ENCODE measurements around the gene ADAMTS2.

Gene ADAMTS2

DNA sequence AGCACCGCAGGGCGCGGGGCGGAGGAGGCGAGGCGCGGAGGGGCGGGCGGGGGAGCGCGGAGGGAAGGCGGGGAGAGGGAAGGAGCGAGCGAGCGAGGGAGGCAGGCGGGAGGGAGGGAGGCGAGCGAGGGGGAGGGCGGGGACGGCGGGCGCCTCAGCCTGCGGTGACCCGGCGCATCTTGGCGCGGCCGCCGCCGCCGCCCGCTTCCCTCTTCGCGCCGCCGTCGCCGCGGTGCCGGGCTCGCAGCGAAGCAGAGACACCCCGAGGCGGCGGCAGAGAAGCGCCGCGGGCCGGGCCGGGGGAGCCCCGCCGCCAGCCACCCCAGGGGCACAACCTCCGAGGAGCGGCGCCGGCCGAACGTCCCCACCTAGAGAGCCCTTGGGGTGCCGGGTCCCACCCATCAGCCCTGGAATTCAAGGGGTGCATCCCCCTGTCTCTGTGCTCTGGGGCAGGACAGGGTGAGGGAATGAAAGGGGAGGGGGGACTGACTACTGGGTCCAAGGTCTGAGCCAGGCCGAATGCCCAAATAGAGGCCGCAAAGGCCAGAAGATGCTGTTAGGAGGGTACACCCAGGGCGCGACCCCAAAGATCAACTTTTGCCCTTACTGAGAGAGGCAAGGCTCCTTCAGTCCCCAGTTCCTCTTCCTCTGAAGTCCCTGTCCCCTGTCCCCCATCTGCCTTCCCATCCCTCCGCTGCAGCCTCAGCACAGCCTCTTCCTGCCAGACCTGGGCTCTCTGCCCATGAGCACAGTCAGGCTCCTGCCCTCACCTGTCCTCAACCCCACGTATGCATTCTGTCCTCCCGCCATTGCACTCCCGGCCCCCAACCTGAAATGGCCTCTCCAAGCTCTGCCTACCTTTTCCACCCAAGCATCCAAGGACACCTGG is at the start of gene ADAMTS2:
Gene ADAMTS2, minus strand, starts transcription at position 29 of the 889 bp plus-strand sequence. CDS start 133 bp downstream, outside the sequence.
- DNase-seq, result no peak

DNA sequence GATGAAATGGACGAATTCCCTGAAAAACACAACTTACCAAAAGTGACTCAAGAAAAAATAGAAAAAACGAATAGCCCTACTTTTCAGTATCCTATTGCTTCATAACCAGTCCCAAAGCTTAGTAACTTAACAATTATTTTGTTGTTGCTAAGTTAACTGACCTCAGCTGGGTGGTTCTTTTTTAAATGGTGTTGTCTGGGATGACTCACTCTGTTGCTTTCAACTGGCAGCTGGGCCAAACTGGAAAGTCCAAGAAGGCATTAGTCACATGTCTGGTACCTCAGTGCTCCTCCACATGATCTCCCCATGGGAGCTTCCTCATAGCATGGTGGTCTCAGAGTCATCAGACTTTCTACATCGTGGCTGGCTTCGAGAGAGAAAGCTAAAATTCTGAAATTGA is 47.8 kb upstream of the ADAMTS2 start:
- no peak for DNase-seq

DNA sequence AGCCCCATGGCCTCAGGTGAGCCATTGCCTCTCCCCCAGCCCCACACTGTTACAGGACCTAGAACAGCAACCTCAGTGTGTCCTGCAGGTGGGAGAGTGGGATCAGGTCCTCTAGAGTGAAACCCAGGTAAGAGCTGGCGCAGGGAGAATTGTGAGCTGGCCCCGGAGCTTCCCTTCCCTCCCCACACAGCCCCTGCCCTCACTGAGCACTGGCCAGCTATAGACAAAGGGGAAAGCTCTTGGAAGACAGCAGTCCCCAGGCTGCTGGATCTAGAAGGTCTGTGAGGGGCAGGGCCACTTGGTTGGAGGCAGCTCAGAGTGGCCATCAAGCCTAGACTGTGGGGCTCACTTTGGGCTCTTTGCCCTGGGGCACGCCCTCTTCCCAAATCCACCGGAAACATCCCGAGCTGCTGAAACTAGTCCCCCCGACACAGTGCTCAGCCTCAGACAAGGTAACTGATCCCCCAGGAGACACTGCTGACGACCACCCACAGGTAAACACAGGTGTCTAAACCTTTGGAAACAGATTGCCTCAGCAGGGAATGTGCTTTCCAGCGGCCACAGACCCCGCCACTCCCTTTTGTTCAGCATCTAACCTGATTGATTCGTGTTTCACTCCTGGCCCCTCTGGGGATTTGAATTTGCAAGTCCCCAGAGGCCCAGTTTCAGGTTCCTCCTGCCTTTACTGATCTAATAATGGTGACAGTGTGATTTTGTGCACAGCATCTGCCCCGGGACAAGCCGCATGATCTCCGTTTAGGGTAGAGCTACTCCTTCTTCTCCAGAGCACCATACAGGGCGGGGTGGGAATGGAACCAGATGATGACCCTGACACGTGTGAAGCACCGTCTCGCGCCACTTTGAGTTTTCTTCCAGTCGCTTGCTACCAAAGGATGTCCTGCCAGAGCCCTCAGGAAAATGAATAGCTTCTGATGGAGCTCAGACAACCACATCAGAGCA is 42.2 kb upstream of the ADAMTS2 start:
- DNase-seq, result no peak

DNA sequence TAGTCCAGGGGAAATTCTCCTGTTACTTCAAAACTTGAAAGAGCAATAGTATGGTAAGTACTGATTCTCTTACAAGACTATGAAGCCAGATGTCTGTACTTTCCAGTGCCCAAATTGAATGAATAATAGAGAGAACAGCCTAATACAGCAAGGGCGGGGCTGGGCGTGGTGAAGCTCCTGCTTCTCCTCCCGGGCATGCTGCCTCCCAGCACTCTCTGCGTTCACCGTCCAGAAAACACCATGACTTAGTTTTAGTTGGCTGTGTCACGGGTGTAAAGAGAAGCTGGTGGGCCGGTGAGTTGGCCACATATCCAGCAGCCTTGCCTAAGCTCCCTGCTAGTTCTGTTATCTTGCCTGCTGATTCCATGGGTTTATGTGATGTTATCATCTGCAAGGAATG is 40.7 kb upstream of the ADAMTS2 start:
- DNase-seq, result no peak

DNA sequence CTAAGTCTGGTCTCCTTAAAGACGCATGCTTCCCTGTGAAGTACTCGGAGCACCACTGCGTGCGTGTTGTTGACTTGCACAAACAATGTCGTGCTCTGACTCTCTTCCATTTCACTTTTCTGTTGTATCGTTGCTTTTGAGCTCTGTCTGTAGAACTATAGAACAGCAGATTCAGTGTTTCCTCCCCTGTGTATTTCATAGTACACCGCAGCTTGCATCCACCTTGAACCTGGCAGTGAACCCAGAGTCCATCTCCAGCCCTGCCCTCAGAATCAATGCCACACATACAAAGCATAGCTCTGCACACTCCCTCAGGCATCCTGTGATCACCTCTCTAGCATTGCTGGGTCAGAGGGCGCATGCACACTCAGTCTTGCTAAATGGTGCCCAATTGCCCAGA is 37.2 kb upstream of the ADAMTS2 start:
- no peak for DNase-seq

DNA sequence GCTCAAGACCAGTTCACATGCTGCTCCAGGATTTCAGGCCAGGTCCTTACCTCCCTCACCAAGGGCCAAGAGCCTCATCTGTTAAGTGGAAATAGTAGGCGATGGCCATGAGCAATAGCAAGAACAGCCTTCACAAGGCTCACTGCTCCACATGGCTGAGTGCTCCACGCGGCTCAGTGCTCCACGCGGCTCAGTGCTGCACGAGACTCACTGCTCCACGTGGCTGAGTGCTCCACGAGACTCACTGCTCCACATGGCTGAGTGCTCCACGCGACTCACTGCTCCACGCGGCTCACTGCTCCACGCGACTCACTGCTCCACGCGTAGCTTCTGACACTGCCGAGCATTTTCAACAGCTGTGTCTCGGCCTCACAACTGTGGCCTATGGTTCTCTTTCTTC is 36.4 kb upstream of the ADAMTS2 start:
- no peak for DNase-seq

DNA sequence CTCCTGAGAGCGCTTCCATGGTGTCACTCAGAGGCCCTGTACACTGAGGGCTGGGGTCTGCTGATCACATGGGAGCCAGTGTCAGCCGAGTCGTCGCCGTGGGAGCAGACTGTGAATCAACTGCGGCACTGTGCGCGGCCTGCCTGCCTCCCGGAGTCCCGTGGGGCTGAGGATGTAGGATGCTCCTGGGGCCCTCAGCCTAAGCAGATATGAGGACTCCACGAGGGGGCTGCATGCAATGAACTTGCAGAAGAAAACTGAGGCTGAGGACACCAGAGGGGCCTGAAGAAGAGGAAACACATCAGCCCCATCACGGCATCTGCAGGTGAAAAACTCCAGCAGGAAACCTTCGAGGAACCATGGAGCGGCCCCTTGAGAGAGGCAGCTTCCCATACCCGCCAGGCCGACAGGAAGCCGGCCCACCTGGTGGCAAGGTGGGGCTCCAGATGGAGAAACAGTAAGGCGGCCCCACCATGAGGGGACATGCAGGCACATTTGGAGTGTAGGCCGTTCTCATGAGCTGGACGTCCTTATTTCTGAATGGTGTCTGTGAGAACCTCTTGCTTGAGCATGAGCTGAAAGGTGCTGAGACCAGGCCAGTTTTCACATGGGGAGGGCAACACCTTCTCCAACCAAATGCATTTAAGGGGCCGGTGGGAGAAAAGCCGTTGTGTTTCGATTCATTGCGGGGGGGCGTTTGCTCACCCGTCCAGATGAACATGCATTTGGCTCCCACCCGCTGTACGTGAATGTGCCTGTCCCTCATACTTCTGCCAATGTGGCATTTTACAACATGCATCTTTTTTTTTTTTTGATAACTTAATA is 35.2 kb upstream of the ADAMTS2 start:
- no peak for DNase-seq

DNA sequence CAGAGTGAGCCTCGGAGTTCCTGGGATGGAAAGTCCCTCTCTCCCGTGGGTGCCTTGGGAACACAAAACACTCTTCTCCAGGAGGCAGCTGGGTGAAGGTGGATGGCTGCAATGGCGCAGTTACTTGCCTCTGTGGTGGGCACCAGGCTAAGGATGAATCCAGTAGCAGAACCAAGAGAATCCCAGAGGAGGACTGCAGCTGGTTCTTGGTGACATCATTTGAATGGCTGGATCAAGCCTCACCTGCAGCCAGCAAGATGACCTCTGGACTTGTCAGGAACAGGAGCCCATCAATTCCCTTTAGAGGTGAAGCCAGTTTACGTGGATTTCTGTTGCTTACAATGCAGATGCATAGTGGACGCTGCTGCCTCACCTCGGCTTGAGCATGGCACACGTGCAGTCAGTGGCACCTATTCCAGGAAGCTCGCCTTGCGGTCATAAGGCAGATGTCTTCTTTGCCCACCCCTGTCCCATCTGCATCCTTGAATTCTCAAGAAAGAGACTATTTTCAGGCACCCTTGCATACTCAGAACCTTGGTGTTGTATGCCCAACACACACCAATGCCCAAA is 34.1 kb upstream of the ADAMTS2 start:
- DNase-seq, result no peak

DNA sequence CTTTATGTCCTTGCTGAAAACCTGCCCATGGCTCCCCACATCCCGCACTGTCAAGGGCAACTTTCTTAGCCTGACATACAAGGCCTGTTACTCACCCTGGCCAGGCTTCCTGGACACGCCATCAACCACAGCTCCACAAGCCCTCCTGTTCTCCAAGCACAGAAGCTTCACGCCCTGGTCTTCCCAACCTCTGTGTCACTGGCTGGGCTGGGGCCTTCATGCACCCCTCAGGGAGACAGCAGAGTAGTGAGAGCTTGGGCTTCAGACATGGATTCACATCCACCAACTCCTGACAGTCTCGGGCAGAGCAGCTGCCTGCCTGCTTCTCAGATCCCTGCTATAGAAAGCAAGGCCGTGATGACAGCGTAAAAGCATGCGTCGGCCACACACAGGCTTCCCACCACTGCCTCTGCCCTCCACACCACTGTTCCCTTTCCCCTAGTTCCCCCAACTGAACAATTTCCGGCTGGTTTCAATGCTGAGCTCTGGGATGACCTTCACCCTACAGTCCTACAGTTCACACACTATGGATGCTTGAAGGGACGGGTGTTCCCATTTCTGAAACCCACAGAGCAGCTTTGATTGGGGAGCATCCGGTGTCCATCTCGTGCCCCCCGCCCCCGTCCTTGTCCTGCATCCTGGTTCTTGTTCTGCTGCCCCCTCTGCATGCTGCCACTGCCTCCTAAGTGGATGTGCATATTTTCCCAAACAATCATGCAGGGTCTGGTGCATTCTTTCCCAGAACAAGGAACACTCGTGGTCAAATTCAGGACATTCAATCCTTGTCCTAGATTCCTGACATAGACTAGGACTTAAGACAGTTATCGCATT is 33.4 kb upstream of the ADAMTS2 start:
- DNase-seq, result no peak

DNA sequence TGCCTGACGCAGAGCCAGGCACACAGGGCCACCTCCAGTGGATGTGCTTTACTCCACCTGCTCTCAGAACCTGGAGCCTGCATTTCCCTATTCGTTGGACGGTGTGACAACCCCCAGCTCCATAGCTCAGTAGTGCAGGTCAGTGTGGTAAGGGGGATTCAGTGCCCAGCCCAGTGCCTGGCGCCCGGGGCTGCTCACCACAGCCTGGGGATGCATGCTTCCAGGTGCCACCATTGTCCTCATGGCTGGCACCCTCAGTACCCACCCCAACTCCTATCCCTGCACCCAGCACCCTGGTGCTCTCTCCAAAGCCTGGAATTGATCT is 32.8 kb upstream of the ADAMTS2 start:
- DNase-seq, result no peak

DNA sequence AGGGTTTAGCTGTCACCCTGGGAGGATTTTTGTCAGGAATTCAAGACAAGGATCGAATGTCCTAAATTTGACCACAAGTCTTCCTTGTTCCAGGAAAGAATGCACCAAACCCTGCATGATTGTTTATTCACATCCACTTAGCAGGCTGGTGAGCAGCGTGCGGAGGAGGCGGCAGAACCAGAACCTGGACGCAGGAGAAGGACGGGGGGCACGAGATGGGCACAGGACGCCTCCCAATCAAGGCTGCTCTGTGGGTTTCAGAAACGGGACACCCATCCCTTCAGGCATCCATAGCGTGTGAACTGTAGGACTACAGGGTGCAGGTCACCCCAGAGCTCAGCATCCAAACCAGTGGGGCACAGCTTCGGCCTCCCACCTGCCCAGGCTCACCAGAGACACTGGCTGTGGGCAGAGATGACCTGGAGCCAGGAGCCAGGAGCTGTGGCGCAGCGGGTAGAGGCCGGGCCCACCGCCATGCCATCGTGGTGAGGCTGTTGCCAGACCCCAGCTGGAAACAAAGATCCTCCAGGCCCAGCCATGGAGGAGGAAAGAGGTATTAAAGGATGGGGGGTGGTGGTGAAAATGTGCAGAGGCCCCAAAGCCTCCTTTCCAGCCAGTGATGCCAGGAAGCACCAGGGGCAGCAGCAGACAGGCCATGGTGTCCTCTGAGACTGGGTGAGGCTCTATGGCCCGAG is 32.3 kb upstream of the ADAMTS2 start:
- DNase-seq, result no peak

DNA sequence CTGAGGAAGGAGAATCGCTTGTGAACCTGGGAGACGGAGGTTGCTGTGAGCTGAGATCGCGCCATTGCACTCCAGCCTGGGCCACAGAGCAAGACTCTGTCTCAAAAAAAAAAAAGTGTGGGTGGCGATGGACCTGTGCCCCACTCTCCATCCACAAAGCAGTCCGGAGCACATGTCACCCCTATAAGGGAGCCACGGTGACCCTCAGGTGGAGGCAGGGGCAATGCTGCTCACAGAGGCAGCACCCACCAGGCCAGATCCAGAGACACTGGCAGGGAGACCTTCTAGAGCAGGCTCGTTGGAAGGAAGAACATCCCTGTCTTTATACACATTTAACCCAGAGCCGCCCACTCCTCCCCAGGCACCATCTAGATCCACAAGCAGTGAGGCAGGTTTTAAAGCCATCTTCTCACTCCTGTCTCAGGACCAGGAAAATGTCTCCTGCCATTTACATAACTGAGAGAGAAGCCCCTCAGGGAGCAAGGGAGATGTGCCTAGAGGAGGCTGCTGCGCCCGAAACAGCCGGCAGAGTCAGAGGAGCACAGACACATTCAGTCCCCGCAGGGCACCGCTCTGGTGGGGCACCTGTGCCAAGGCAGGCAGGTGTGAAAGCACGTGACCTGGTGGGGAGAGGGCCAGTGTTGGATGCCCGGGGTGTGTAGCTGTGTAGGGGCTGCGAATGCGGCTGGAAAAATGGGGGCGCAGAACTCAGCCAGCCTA is 31.6 kb upstream of the ADAMTS2 start:
- DNase-seq, result no peak

DNA sequence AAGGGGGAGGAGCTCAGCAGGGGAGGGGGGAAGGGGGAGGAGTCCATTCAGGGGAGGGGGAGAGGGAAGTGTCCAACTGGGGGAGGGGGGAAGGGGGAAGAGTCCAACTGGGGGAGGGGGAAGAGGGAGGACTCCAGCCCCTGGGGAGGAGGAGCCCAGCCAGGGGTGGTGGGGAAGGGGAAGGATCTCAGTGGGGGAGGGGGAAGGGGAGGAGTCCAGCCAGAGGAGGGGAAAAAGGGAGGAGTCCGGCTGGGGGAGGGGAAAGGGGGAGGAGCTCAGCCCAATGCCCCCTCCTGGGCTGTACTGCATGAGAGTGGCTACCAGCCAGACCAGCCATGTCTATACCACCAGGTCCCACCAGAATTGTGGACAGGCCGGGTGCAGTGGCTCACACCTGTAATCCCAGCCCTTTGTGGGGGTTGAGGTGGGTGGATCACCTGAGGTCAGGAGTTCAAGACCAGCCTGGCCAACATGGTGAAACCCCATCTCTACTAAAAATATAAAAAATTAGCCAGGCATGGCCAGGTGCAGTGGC is 30.6 kb upstream of the ADAMTS2 start:
- no peak for DNase-seq

DNA sequence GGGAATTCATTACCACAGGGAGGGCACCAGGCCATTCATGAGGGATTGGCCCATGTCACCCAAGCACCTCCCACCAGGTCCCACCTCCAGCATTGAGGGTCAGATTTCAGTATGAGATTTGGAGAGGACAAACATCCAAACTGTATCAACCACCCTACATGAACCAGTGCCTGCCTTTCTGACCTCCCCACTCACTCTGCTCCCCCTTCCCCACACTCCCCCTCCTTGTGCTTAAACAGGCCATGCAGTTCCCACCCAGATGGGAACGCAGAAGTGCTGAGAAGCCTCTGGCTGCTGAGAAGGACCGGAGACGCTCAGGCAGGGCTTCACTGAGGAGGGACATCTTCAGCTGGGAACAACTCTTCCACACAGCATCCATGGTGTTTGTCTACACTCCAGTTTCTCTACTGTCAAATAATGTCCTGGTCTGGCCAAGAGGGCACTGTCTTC is 30.0 kb upstream of the ADAMTS2 start:
- no peak for DNase-seq

DNA sequence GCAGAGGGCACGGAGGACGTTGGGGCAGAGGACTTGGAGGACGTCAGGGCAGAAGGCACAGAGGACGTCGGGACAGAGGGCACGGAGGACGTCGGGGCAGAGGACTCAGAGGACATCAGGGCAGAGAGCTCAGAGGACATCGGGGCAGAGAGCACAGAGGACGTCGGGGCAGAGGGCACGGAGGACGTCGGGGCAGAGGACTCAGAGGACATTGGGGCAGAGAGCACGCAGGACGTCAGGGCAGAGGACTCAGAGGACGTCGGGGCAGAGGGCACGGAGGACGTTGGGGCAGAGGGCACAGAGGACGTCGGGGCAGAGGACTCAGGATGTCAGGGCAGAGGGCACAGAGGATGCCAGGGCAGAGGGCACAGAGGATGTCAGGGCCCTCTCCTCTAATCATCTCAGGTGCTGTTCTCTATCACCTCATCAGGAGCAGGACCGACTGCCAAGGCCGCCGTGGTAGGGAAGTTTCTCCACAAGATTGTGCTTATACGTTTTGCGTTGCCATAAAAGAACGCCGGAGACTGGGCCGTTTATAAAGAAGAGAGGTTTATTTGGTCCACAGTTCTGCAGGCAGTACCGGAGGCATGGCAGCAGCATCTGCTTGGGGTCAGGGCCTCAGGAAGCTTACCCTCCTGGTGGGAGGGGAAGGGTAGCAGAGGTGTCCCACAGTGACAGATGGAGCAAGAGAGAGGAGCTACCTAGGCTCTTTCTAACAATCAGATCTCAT is 29.4 kb upstream of the ADAMTS2 start:
- DNase-seq, result no peak

DNA sequence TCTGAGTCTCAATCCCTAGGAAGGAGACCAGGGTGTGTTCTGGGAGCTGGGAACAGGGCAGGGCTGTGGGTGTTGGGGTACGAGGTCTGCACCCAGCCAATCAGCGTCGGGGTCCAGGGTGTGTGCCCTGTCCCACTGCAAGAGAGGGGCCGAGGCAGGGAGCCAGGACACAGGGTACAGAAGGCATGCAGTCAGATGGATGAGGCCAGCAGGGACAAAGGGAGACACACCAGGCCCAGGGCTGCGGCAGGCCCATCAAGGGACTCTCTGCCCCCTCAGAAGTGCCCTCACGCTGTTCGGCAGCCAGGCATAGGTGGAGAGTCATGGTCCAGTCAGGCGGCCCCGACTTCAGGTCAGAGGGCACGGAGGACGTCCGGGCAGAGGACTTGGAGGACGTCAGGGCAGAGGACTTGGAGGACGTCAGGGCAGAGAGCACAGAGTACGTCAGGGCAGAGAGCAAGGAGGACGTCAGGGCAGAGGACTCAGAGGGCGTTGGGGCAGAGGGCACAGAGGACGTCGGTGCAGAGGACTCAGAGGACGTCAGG is 28.8 kb upstream of the ADAMTS2 start:
- DNase-seq, result no peak

DNA sequence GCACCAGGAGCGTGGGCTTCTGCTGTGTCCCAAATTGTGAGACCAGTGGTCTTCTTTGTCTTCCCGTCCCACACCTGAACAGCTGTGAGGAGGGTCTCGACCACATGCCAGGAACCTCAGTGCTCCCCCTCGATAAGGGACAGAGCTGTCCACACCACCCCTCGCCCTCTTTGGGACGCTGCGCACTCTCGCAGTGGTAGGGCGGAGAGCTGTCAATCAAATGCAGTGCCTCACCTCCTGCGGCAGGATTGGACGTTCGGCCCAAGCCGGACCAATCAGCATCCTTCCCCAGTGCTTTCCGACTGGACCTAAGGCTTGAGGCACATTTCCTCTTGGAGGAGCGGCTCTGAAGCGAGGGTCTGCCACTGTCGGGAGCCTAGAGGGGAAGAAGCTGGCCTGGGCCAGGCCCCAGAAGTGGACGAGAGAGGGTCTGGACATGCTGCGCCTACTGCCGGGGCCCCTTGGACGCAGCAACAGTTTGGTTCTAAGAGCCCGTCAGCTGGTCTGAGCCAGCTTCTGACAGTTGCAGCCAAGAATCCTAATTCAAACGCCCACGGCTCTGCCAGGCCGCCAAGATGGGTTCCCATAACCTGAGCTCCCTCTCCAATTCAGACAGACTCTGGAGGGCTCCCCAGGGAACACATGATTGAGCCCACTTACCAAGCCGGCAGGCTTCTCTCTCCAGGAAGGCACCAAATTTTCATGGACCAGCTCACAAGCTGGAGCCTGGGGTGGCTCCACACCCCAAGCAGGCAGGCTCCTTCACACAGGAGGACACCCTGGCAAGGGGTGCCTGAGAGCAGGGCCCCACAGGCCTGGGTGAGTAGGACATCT is 28.1 kb upstream of the ADAMTS2 start:
- no peak for DNase-seq
